Activated CD4-positive, alpha-beta T cell treated with anti-CD3 and anti-CD28 coated beads, Interleukin-2, amount 10 ng/mL, durations not matched to agents 7 days and 5 days (primary cell): ENCODE data around the gene TMEM131L. TPM values are rescaled to one million over a fixed set of nuclear protein-coding genes. Genes with fewer than 3 reads are reported as not detected.
A peak's percentile ranks its signal among the peaks of the same experiment; 100 is the strongest.

Experiments
- CTCF ChIA-PET: fragments of 350-600 bp; sonication (Branson Sonifier 250); formaldehyde crosslinking; loops from one replicate; lab custom pipeline; 2021; ENCODE audit warnings: antibody characterized with exemption; lab: Charles Lee
- POLR2A ChIA-PET: fragments of 350-600 bp; sonication (Branson Sonifier 250); formaldehyde crosslinking; loops from one replicate; lab custom pipeline; 2021; ENCODE audit warnings: antibody characterized with exemption; lab: Charles Lee
- DNase-seq: peaks from one replicate; pipeline ENCODE4 v3.0.0-alpha.2; 2020
- H3K27ac Mint-ChIP-seq: one replicate; pipeline ENCODE4 v1.8.0; 2021; ENCODE audit warnings: mild to moderate bottlenecking, moderate library complexity, mixed read lengths
- H3K27me3 Mint-ChIP-seq: one replicate; pipeline ENCODE4 v1.8.0; 2021; ENCODE audit warnings: mixed read lengths
- H3K36me3 Mint-ChIP-seq: one replicate; pipeline ENCODE4 v1.8.0; 2021; ENCODE audit warnings: low read depth, mixed read lengths
- H3K4me1 Mint-ChIP-seq: one replicate; pipeline ENCODE4 v1.8.0; 2021; ENCODE audit warnings: mixed read lengths
- H3K4me3 Mint-ChIP-seq: one replicate; pipeline ENCODE4 v1.8.0; 2021; ENCODE audit warnings: mild to moderate bottlenecking, moderate library complexity, mixed read lengths
- H3K9me3 Mint-ChIP-seq: one replicate; pipeline ENCODE4 v1.8.0; 2021; ENCODE audit warnings: mixed read lengths
- total RNA-seq, 2 experiments: library from RNA; stranded (reverse); gene quantifications; one replicate each; pipeline ENCODE4 v1.2.3, GENCODE V29; 2021

The TMEM131L gene
- total RNA-seq, 2 experiments from 2014 or later, result 49.3 to 56.0 TPM

DNA sequence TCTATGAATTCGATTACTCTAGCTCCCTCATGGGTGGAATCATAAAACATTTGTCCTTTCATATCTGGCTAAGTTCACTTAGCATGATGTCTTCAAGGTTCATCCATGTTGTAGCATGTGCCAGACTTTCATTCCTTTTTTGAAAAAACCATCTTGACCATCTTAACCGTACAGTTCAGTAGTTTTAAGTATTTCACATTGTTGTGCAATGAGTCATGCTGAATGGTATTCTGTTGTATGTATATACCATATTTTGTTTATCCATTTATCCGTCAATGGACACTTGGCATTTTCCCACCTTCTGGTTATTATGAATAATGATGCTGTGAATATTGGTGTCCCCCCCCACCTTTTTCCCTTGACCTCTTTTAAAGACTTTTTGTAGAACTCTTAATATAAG, 145.5 kb downstream of the TMEM131L start:
- Mint-ChIP-seq H3K9me3 (no peaks in the 10 kb centered on the region), H3K36me3 (peaks cover 68% of the 10 kb centered on the region), H3K4me1 (peaks cover 24% of the 10 kb centered on the region), H3K27me3 (no peaks in the 10 kb centered on the region), H3K4me3 (no peak overlapping the region), H3K27ac (no peak overlapping the region)
- no peak for DNase-seq
- CTCF ChIA-PET, result interaction anchor here (0.7 kb wide), 1 partner anchor 182 kb away, joined by 3 read pairs; no protein-coding TSS in a partner anchor
- POLR2A ChIA-PET, result no interaction called here

- peaks cover 78% of the 10 kb centered on the region for H3K36me3 Mint-ChIP-seq
- DNase-seq, result no peak
- ChIA-PET POLR2A (no interaction called here), CTCF (no interaction called here)
- no peaks in the 10 kb centered on the region for H3K27me3 Mint-ChIP-seq
- H3K4me1 Mint-ChIP-seq, result peaks cover 27% of the 10 kb centered on the region
- H3K9me3 Mint-ChIP-seq, result no peaks in the 10 kb centered on the region
- no peak overlapping the region for H3K27ac Mint-ChIP-seq
- no peak overlapping the region for H3K4me3 Mint-ChIP-seq
These were observed 146.7 kb downstream of the TMEM131L start for GRCh38 chr4:153612878-153613277.

DNA sequence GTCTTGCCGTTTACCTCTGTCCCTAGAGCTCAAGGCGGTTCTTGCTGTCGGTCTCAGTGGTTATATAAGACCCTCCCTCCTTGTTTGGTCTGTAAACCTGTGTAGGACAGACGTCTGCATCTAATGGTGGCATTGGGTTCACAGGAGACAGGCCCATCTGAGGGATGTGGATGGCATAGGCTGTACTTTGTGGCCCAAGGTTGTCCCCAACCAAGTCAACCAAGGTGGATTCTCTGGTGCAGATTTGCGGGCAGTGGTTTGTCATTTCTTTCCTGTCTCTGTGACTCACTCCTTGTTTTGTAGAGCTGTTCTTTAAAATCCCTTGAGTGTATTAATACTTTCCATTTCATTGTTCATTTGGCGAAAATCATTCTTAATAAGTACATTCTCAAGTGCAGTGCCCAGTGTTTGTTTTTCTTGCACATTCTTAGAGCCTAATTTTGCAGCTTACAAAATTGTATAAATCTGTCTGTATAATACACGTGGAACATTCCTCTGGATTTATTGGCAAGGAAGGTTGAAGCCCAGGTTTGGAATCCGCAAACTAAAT, 149.9 kb downstream of the TMEM131L start:
- Mint-ChIP-seq H3K4me1 (peaks cover 30% of the 10 kb centered on the region), H3K9me3 (no peaks in the 10 kb centered on the region), H3K4me3 (no peak overlapping the region), H3K36me3 (peaks cover 78% of the 10 kb centered on the region), H3K27me3 (no peaks in the 10 kb centered on the region), H3K27ac (no peak overlapping the region)
- ChIA-PET CTCF (interaction anchor here (1.0 to 1.1 kb wide), 3 partner anchors 13 to 183 kb away, joined by 3 to 4 read pairs (median 4); no protein-coding TSS in a partner anchor), POLR2A (no interaction called here)
- DNase-seq, result peak; percentile 22

DNA sequence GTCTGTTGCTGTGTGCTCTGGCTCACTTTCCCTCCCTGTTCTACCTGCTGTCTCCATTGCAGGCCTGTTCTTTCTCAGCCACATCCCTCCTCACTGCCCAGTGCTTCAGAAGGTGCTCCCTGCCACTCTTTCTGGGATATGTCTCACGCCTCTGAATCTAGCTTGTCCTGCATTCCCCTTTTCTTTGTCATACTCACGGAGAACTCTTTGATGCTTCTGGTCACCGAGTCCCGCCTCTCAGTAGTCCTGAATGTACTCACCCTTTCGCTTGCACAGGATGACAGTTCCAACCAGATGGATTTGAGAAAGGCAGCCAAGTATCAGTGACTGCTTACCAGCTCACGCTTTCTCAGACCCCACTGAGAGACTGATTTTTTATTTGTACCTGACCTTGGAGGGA, 152.7 kb downstream of the TMEM131L start:
- Mint-ChIP-seq H3K4me3 (no peak overlapping the region), H3K4me1 (peaks cover 40% of the 10 kb centered on the region), H3K36me3 (peaks cover 76% of the 10 kb centered on the region), H3K9me3 (no peaks in the 10 kb centered on the region), H3K27ac (peak overlapping the region; percentile 20), H3K27me3 (no peaks in the 10 kb centered on the region)
- DNase-seq, result no peak
- ChIA-PET CTCF (interaction anchor here (0.8 kb wide), 1 partner anchor 25 kb away, joined by 3 read pairs; no protein-coding TSS in a partner anchor), POLR2A (no interaction called here)

- ChIA-PET CTCF (no interaction called here), POLR2A (no interaction called here)
- no peak for DNase-seq
- no peaks in the 10 kb centered on the region for H3K9me3 Mint-ChIP-seq
- H3K36me3 Mint-ChIP-seq, result peaks cover 74% of the 10 kb centered on the region
- no peaks in the 10 kb centered on the region for H3K27me3 Mint-ChIP-seq
- no peak overlapping the region for H3K4me3 Mint-ChIP-seq
- H3K4me1 Mint-ChIP-seq, result peaks cover 31% of the 10 kb centered on the region
- no peak overlapping the region for H3K27ac Mint-ChIP-seq
These were observed 153.7 kb downstream of the TMEM131L start for GRCh38 chr4:153619811-153620210.

- Mint-ChIP-seq H3K27me3 (no peaks in the 10 kb centered on the region), H3K4me3 (no peak overlapping the region), H3K27ac (no peak overlapping the region), H3K9me3 (no peaks in the 10 kb centered on the region), H3K36me3 (peaks cover 72% of the 10 kb centered on the region), H3K4me1 (peaks cover 26% of the 10 kb centered on the region)
- ChIA-PET CTCF (no interaction called here), POLR2A (no interaction called here)
- no peak for DNase-seq
These were observed 154.2 kb downstream of the TMEM131L start for GRCh38 chr4:153620352-153620751.

DNA sequence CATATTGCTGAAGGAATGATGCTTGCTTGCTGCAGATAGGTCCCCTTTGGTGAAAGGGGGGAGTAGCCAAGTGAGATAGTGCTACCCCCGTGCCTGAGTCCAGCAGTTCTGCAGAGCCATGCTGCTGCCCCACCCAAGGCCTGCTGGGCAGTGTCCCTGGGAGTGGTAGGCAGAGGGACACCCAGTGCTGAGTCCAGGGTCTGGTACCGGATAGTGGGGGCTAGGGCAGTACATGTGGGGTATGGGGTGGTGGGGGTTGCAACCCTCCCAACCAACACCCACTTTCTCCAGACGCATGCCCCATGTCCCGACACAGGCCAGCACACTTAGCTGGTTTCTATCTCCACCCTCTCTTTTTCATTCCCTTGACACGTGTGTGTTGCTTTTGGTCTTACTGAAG, 155.9 kb downstream of the TMEM131L start:
- ChIA-PET CTCF (interaction anchor here (1.9 to 2.0 kb wide), 2 partner anchors 12 to 20 kb away, joined by 5 to 8 read pairs; no protein-coding TSS in a partner anchor), POLR2A (no interaction called here)
- H3K27me3 Mint-ChIP-seq, result no peaks in the 10 kb centered on the region
- no peak overlapping the region for H3K27ac Mint-ChIP-seq
- H3K4me1 Mint-ChIP-seq, result peaks cover 15% of the 10 kb centered on the region
- no peak overlapping the region for H3K4me3 Mint-ChIP-seq
- DNase-seq, result no peak
- H3K9me3 Mint-ChIP-seq, result no peaks in the 10 kb centered on the region
- peaks cover 72% of the 10 kb centered on the region for H3K36me3 Mint-ChIP-seq

DNA sequence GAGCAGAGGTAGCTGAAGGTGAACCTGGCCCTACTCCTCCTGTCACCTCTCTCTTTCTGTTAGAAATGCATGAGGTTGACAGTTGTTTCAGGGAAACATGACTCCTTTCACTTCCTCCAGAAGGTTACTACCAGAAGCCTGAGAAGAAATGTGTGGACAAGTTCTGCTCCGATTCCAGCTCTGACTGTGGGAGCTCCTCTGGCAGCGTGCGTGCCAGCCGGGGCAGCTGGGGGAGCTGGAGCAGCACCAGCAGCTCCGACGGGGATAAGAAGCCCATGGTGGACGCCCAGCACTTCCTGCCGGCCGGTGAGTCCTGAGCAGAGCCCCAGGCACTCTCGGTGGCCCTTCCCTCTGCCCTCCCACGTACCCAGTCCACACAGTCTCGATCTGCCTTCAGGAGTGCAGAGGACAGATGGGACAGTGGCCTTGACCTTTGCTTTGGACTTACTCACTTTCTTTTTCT, 156.6 kb downstream of the TMEM131L start:
- ChIA-PET POLR2A (no interaction called here), CTCF (interaction anchor here (1.9 to 2.0 kb wide), 2 partner anchors 12 to 20 kb away, joined by 5 to 8 read pairs; no protein-coding TSS in a partner anchor)
- Mint-ChIP-seq H3K9me3 (no peaks in the 10 kb centered on the region), H3K4me1 (peaks cover 13% of the 10 kb centered on the region), H3K4me3 (no peak overlapping the region), H3K27me3 (no peaks in the 10 kb centered on the region), H3K36me3 (peaks cover 73% of the 10 kb centered on the region), H3K27ac (no peak overlapping the region)
- DNase-seq, result no peak

DNA sequence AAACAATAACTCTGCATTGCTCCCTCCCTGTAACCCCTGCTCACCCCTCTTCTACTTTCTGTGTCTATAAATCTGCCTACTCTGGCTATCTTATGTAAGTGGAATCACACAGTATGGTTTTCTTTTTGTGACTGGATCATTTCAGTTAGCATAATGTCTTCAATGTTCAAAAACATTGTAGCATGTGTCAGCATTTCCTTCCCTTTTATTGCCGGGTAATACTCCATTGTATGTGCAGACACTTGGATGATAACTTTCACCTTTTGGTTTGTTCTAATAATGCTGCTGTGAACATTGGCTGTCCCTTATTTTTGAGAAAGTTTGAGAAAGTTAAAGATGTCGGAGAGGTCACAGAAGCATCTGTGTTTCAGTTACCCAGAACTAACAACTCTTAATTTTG, 157.3 kb downstream of the TMEM131L start:
- CTCF ChIA-PET, result no interaction called here
- H3K4me3 Mint-ChIP-seq, result no peak overlapping the region
- no peaks in the 10 kb centered on the region for H3K27me3 Mint-ChIP-seq
- DNase-seq, result no peak
- peaks cover 13% of the 10 kb centered on the region for H3K4me1 Mint-ChIP-seq
- POLR2A ChIA-PET, result no interaction called here
- peak overlapping the region; percentile 21 for H3K27ac Mint-ChIP-seq
- H3K36me3 Mint-ChIP-seq, result peaks cover 72% of the 10 kb centered on the region
- no peaks in the 10 kb centered on the region for H3K9me3 Mint-ChIP-seq

- POLR2A ChIA-PET, result no interaction called here
- CTCF ChIA-PET, result interaction anchor here (1.5 kb wide), 1 partner anchor 20 kb away, joined by 6 read pairs; no protein-coding TSS in a partner anchor
- H3K4me1 Mint-ChIP-seq, result no peaks in the 10 kb centered on the region
- peaks cover 71% of the 10 kb centered on the region for H3K36me3 Mint-ChIP-seq
- no peak for DNase-seq
- no peaks in the 10 kb centered on the region for H3K27me3 Mint-ChIP-seq
- no peak overlapping the region for H3K4me3 Mint-ChIP-seq
- no peak overlapping the region for H3K27ac Mint-ChIP-seq
- no peaks in the 10 kb centered on the region for H3K9me3 Mint-ChIP-seq
These were observed 162.7 kb downstream of the TMEM131L start for GRCh38 chr4:153628796-153629315.

- Mint-ChIP-seq H3K27me3 (no peaks in the 10 kb centered on the region), H3K36me3 (peaks cover 71% of the 10 kb centered on the region), H3K27ac (no peak overlapping the region), H3K9me3 (no peaks in the 10 kb centered on the region), H3K4me3 (no peak overlapping the region), H3K4me1 (no peaks in the 10 kb centered on the region)
- POLR2A ChIA-PET, result interaction anchor here (0.5 kb wide), 1 partner anchor 381 kb away, joined by 3 read pairs; no protein-coding TSS in a partner anchor
- CTCF ChIA-PET, result interaction anchor here (1.5 kb wide), 1 partner anchor 19 kb away, joined by 6 read pairs; no protein-coding TSS in a partner anchor
- DNase-seq, result no peak
These were observed 163.6 kb downstream of the TMEM131L start for GRCh38 chr4:153629776-153630175.

- H3K27me3 Mint-ChIP-seq, result no peaks in the 10 kb centered on the region
- no peak overlapping the region for H3K4me3 Mint-ChIP-seq
- POLR2A ChIA-PET, result no interaction called here
- peaks cover 61% of the 10 kb centered on the region for H3K36me3 Mint-ChIP-seq
- H3K27ac Mint-ChIP-seq, result no peak overlapping the region
- H3K4me1 Mint-ChIP-seq, result no peaks in the 10 kb centered on the region
- CTCF ChIA-PET, result interaction anchor here (0.6 to 3.2 kb wide), 6 partner anchors 9 to 291 kb away, joined by 3 to 15 read pairs (median 4); partner anchors contain the start of gene MND1
- no peak for DNase-seq
- H3K9me3 Mint-ChIP-seq, result no peaks in the 10 kb centered on the region
These were observed 168.7 kb downstream of the TMEM131L start for GRCh38 chr4:153634738-153635353.

GRCh38 chr4:153635846-153636245, 169.7 kb downstream of the TMEM131L start:
- DNase-seq, result no peak
- CTCF ChIA-PET, result interaction anchor here (0.5 to 1.4 kb wide), 2 partner anchors 13 to 218 kb away, joined by 3 to 5 read pairs; no protein-coding TSS in a partner anchor
- H3K4me3 Mint-ChIP-seq, result no peak overlapping the region
- POLR2A ChIA-PET, result no interaction called here
- H3K4me1 Mint-ChIP-seq, result no peaks in the 10 kb centered on the region
- H3K36me3 Mint-ChIP-seq, result peaks cover 51% of the 10 kb centered on the region
- no peak overlapping the region for H3K27ac Mint-ChIP-seq
- H3K27me3 Mint-ChIP-seq, result no peaks in the 10 kb centered on the region
- no peaks in the 10 kb centered on the region for H3K9me3 Mint-ChIP-seq
